Endothelial cell of umbilical vein (primary cell): ENCODE measurements around the gene PRPS1. TPM values are rescaled to one million over a fixed set of nuclear protein-coding genes. Genes with fewer than 3 reads are reported as not detected.

ENCODE experiments used
- BruUV-seq: library from RNA; stranded (reverse); fragments of 400-500 nt; replicated peaks from 2 replicates; lab custom pipeline; 2021; lab: Mats Ljungman, UMichigan
- CTCF ChIA-PET: fragments of 300-600, 350-600 bp; sonication (Branson Sonifier 250); formaldehyde crosslinking; loops from one replicate; lab custom pipeline; 2021; ENCODE audit warnings: antibody characterized with exemption, inconsistent platforms; lab: Charles Lee
- POLR2A ChIA-PET: fragments of 300-600, 350-600 bp; sonication (Branson Sonifier 250); formaldehyde crosslinking; loops from one replicate; lab custom pipeline; 2021; ENCODE audit warnings: antibody characterized with exemption, inconsistent platforms; lab: Charles Lee
- DNase-seq: peaks from one replicate; pipeline ENCODE4 v3.0.0-alpha.2; 2011; ENCODE audit warnings: low read depth, low spot score
- FAIRE-seq: peaks from 2 replicates; lab custom pipeline; 2011; peaks lifted over from hg19 to GRCh38; lab: Jason Lieb, UNC
- H2AFZ ChIP-seq: 2 replicates; pipeline ENCODE4 v1.6.0; 2012; ENCODE audit warnings: low read depth, low read length, control low read depth, inconsistent platforms
- H3K27ac ChIP-seq: 2 replicates; pipeline ENCODE4 v1.5.1; 2011; ENCODE audit warnings: low read depth, mild to moderate bottlenecking, control low read depth, low read length, moderate library complexity; ENCODE audit not compliant: insufficient read depth
- H3K27me3 ChIP-seq, 2 experiments: 2 replicates each; pipeline versions ENCODE4 v1.6.0 to v1.6.1; 2011; ENCODE audit warnings: low read length in 2 of 2, mixed read lengths in 1 of 2; ENCODE audit not compliant: control insufficient read depth in 2 of 2, insufficient read depth in 2 of 2
- H3K36me3 ChIP-seq, 2 experiments: 2 replicates in 1 of 2; 3 replicates in 1 of 2; pipeline ENCODE4 v1.5.1; 2011; ENCODE audit warnings: low read length in 2 of 2, mild to moderate bottlenecking in 1 of 2, moderate library complexity in 1 of 2; ENCODE audit not compliant: control insufficient read depth in 2 of 2, insufficient read depth in 2 of 2; ENCODE audit errors: extremely low read depth in 1 of 2
- H3K4me1 ChIP-seq: 3 replicates; pipeline ENCODE4 v1.5.1; 2011; ENCODE audit warnings: mild to moderate bottlenecking, low read length; ENCODE audit not compliant: control insufficient read depth, insufficient read depth; ENCODE audit errors: extremely low read depth
- H3K4me2 ChIP-seq: 2 replicates; pipeline ENCODE4 v1.6.1; 2011; ENCODE audit warnings: low read length, control low read depth, mixed read lengths; ENCODE audit not compliant: insufficient read depth
- H3K4me3 ChIP-seq, 3 experiments: fragments of 200-600 bp in 1 of 3; sonication (generic), shearing (Covaris generic) in 1 of 3; replicated peaks in 1 of 3; 2 replicates each; pipeline ENCODE4 v1.5.1; 2011 to 2016; ENCODE audit warnings: control low read depth in 3 of 3, low read length in 3 of 3, mild to moderate bottlenecking in 2 of 3, inconsistent platforms in 1 of 3, low read depth in 1 of 3, moderate library complexity in 1 of 3; ENCODE audit not compliant: insufficient read depth in 1 of 3
- H3K79me2 ChIP-seq: 2 replicates; pipeline ENCODE4 v1.6.0; 2012; ENCODE audit warnings: low read length, inconsistent platforms; ENCODE audit not compliant: control insufficient read depth, insufficient read depth
- H3K9ac ChIP-seq: replicated peaks from 2 replicates; pipeline ENCODE3; 2011; ENCODE audit warnings: low read length, control low read depth; ENCODE audit not compliant: insufficient read depth; ENCODE audit errors: extremely low read depth
- H3K9me1 ChIP-seq: replicated peaks from 3 replicates; pipeline ENCODE4 v1.6.0; 2011; ENCODE audit warnings: mild to moderate bottlenecking, low read length; ENCODE audit not compliant: control insufficient read depth, insufficient read depth; ENCODE audit errors: extremely low read depth
- H3K9me3 ChIP-seq: replicated peaks from 2 replicates; pipeline ENCODE4 v1.5.1; 2012; ENCODE audit warnings: low read length, inconsistent platforms; ENCODE audit not compliant: control insufficient read depth, insufficient read depth
- H4K20me1 ChIP-seq: replicated peaks from 2 replicates; pipeline ENCODE3; 2011; ENCODE audit warnings: mild to moderate bottlenecking, low read length; ENCODE audit not compliant: control insufficient read depth, insufficient read depth; ENCODE audit errors: extremely low read depth
- CTCF ChIP-seq, 2 donors: IDR thresholded peaks; 1 replicate in 1 of 2; 2 replicates in 1 of 2; pipeline ENCODE4 v1.5.1; 2011; ENCODE audit warnings: low read length in 2 of 2, mild to moderate bottlenecking in 2 of 2, moderate library complexity in 2 of 2, control low read depth in 1 of 2, inconsistent platforms in 1 of 2, low read depth in 1 of 2; ENCODE audit not compliant: insufficient read depth in 1 of 2; ENCODE audit errors: extremely low read depth in 1 of 2
- EZH2 ChIP-seq: IDR thresholded peaks from 2 replicates; pipeline ENCODE4 v1.6.1; 2012; ENCODE audit warnings: borderline replicate concordance, low read depth, mild to moderate bottlenecking, moderate library complexity, low read length, inconsistent platforms; ENCODE audit not compliant: severe bottlenecking
- FOS ChIP-seq: IDR thresholded peaks from 2 replicates; pipeline ENCODE4 v1.6.1; 2011; ENCODE audit warnings: mild to moderate bottlenecking, low read length, moderate library complexity, borderline replicate concordance; ENCODE audit not compliant: insufficient read depth
- GATA2 ChIP-seq: IDR thresholded peaks from 2 replicates; pipeline ENCODE4 v1.7.0; 2011; ENCODE audit warnings: low read depth, mild to moderate bottlenecking, moderate library complexity, mixed read lengths, low read length; ENCODE audit not compliant: insufficient read length, insufficient read depth
- dilution Hi-C: fragments of 300-500 bp; cut with MboI; formaldehyde crosslinking; loops from one replicate; pipeline ENCODE4 v1.15.0; 2019; ENCODE audit warnings: low sequenced_read_pairs; ENCODE audit not compliant: extremely low pct_ligation_motif_present
- intact Hi-C: fragments of 100-400 bp; cut with micrococcal nuclease; formaldehyde crosslinking; loops from one replicate; pipeline ENCODE4 v1.10.0; 2022
- polyA plus RNA-seq, 4 experiments: library from polyadenylated mRNA; depleted of rRNA in 3 of 4; stranded (reverse) in 3 of 4; unstranded in 1 of 4; fragments of >200 nt; gene quantifications; 2 replicates each; pipeline versions ENCODE4 v1.2.1 to v1.2.3, GENCODE V29; 2011 to 2012; ENCODE audit warnings: missing spikeins in 1 of 4
- total RNA-seq: library from RNA; stranded (reverse); gene quantifications from 2 replicates; pipeline ENCODE4 v1.2.3, GENCODE V29; 2021

PRPS1 gene
- total and polyA plus RNA-seq, 2 donors (not counting 3 experiments of a cell fraction or from before 2014, with no cell fraction given), result 30.9 to 36.8 TPM

- ChIA-PET POLR2A (no interaction called here), CTCF (interaction anchor here (1.1 kb wide), 1 partner anchor 46 kb away, joined by 4 read pairs; no protein-coding TSS in a partner anchor)
- no peak for FAIRE-seq
- H3K4me1 ChIP-seq, result peaks cover 7% of the 10 kb centered on the region
- no peaks in the 10 kb centered on the region for H3K9me3 ChIP-seq
- H3K27ac ChIP-seq, result no peak overlapping the region
- no TSS peak for BruUV-seq
- no peak overlapping the region for H3K9ac ChIP-seq
- no peaks in the 10 kb centered on the region for H3K27me3 ChIP-seq
- no peaks in the 10 kb centered on the region for H3K36me3 ChIP-seq
- no peaks in the 10 kb centered on the region for H4K20me1 ChIP-seq
- TF ChIP-seq GATA2 (no peak), CTCF (IDR thresholded peaks at IDR 0.05; ENCODE audit: extremely low read depth in 1 of 2, insufficient read depth in 1 of 2, low read depth in 1 of 2, low read length in 2 of 2) (no peak), FOS (no peak)
- no peaks in the 10 kb centered on the region for H3K9me1 ChIP-seq
- DNase-seq, result no peak
- intact Hi-C loops, result no loop called here
- H2AFZ ChIP-seq, result no peak overlapping the region
- dilution Hi-C loops, result no loop called here
- H3K4me3 ChIP-seq, result no peak overlapping the region
- peaks cover 25% of the 10 kb centered on the region for H3K79me2 ChIP-seq
- H3K4me2 ChIP-seq, result no peak overlapping the region
Measured at GRCh38 chrX:107626481-107626880, 1.8 kb upstream of the PRPS1 start.

GRCh38 chrX:107626916-107627315 is 1.4 kb upstream of the PRPS1 start:
- dilution Hi-C loops, result no loop called here
- BruUV-seq, result no TSS peak

More at GRCh38 chrX:107626916-107627315, 1.4 kb upstream of the PRPS1 start:
- H2AFZ ChIP-seq, result no peak overlapping the region
- H4K20me1 ChIP-seq, result no peaks in the 10 kb centered on the region
- no peaks in the 10 kb centered on the region for H3K27me3 ChIP-seq
- H3K4me2 ChIP-seq, result no peak overlapping the region
- DNase-seq (no peak), FAIRE-seq (no peak)
- CTCF ChIA-PET, result interaction anchor here (1.1 kb wide), 1 partner anchor 46 kb away, joined by 4 read pairs; no protein-coding TSS in a partner anchor
- no peak overlapping the region for H3K9ac ChIP-seq
- peaks cover 27% of the 10 kb centered on the region for H3K79me2 ChIP-seq
- no peaks in the 10 kb centered on the region for H3K36me3 ChIP-seq
- H3K9me3 ChIP-seq, result no peaks in the 10 kb centered on the region
- H3K4me1 ChIP-seq, result peaks cover 7% of the 10 kb centered on the region
- H3K9me1 ChIP-seq, result no peaks in the 10 kb centered on the region
- no peak for TF ChIP-seq EZH2
- no peak overlapping the region for H3K27ac ChIP-seq
- no peak overlapping the region for H3K4me3 ChIP-seq
- intact Hi-C loops, result no loop called here
- POLR2A ChIA-PET, result no interaction called here
